DOHH2 (cell line): ENCODE measurements around the gene ERC2.

Experiments
- H3F3A ChIP-seq: fragments of 200-600 bp; sonication (generic), shearing (Covaris generic); 2 replicates; pipeline ENCODE4 v1.6.0; 2016; ENCODE audit warnings: antibody characterized with exemption, mild to moderate bottlenecking; ENCODE audit not compliant: control insufficient read depth, insufficient read depth
- H3K27ac ChIP-seq: fragments of 200-600 bp; sonication (generic); 2 replicates; pipeline ENCODE4 v1.5.1; 2014; ENCODE audit warnings: low read depth, mild to moderate bottlenecking, low read length, moderate library complexity
- H3K27me3 ChIP-seq: fragments of 200-600 bp; sonication (generic); 2 replicates; pipeline ENCODE4 v1.6.1; 2014; ENCODE audit warnings: mild to moderate bottlenecking, low read length, mixed read lengths; ENCODE audit not compliant: control insufficient read depth
- H3K36me3 ChIP-seq: fragments of 200-600 bp; sonication (generic); 2 replicates; pipeline ENCODE4 v1.6.1; 2014; ENCODE audit warnings: mild to moderate bottlenecking, low read length, moderate library complexity, mixed read lengths; ENCODE audit not compliant: control insufficient read depth
- H3K4me1 ChIP-seq: fragments of 200-600 bp; sonication (generic); 2 replicates; pipeline ENCODE4 v1.6.1; 2014; ENCODE audit warnings: mild to moderate bottlenecking, low read length, mixed read lengths; ENCODE audit not compliant: control insufficient read depth
- H3K4me2 ChIP-seq: fragments of 200-600 bp; sonication (generic); 2 replicates; pipeline ENCODE4 v1.6.0; 2014; ENCODE audit warnings: mild to moderate bottlenecking, low read length, moderate library complexity
- H3K4me3 ChIP-seq: fragments of 200-600 bp; sonication (generic); 2 replicates; pipeline ENCODE4 v1.5.1; 2014; ENCODE audit warnings: mild to moderate bottlenecking, low read length, mixed read lengths
- H3K79me2 ChIP-seq: fragments of 200-600 bp; sonication (generic); 2 replicates; pipeline ENCODE4 v1.6.1; 2014; ENCODE audit warnings: mild to moderate bottlenecking, low read length, mixed read lengths; ENCODE audit not compliant: control insufficient read depth
- H3K9me2 ChIP-seq: fragments of 200-600 bp; sonication (generic); replicated peaks from 2 replicates; pipeline ENCODE4 v1.6.1; 2014; ENCODE audit warnings: mild to moderate bottlenecking, low read length, mixed read lengths; ENCODE audit not compliant: control insufficient read depth
- H3K9me3 ChIP-seq: fragments of 200-600 bp; sonication (generic); 2 replicates; pipeline ENCODE4 v1.6.1; 2014; ENCODE audit warnings: antibody characterized with exemption, low read length, mixed read lengths; ENCODE audit not compliant: control insufficient read depth, insufficient read depth
- H4K20me1 ChIP-seq: fragments of 200-600 bp; sonication (generic); 2 replicates; pipeline ENCODE4 v1.6.0; 2014; ENCODE audit warnings: low read depth, mild to moderate bottlenecking, antibody characterized with exemption, low read length, moderate library complexity; ENCODE audit not compliant: control insufficient read depth, insufficient read depth
- CTCF ChIP-seq: fragments of 200-600 bp; sonication (generic); IDR thresholded peaks from one replicate; pipeline ENCODE4 v1.5.1; 2014; ENCODE audit warnings: antibody characterized with exemption, mild to moderate bottlenecking, low read depth, low read length; ENCODE audit not compliant: poor library complexity, severe bottlenecking
- EZH2phosphoT487 ChIP-seq: fragments of 200-600 bp; sonication (generic); IDR thresholded peaks from 2 replicates; pipeline ENCODE4 v1.6.1; 2017; ENCODE audit warnings: borderline replicate concordance, mild to moderate bottlenecking, antibody characterized with exemption, low read length, moderate library complexity, mixed read lengths

Gene ERC2

GRCh38 chr3:55624238-55624637, 844.0 kb downstream of the ERC2 start:
- no peaks in the 10 kb centered on the region for H3F3A ChIP-seq
- peaks cover 4% of the 10 kb centered on the region; the same call in 1 of the 2 replicates for H3K27me3 ChIP-seq
- no peak overlapping the region for H3K4me2 ChIP-seq
- no peak overlapping the region for H3K4me3 ChIP-seq
- no peaks in the 10 kb centered on the region for H3K9me2 ChIP-seq
- H3K79me2 ChIP-seq, result no peaks in the 10 kb centered on the region
- H3K9me3 ChIP-seq, result no peaks in the 10 kb centered on the region
- H3K4me1 ChIP-seq, result no peaks in the 10 kb centered on the region
- no peaks in the 10 kb centered on the region for H4K20me1 ChIP-seq
- TF ChIP-seq EZH2phosphoT487 (no peak), CTCF (no peak)
- no peak overlapping the region for H3K27ac ChIP-seq
- no peaks in the 10 kb centered on the region for H3K36me3 ChIP-seq

GRCh38 chr3:55623786-55624185, 844.5 kb downstream of the ERC2 start:
- H4K20me1 ChIP-seq, result no peaks in the 10 kb centered on the region
- H3K36me3 ChIP-seq, result no peaks in the 10 kb centered on the region
- H3F3A ChIP-seq, result no peaks in the 10 kb centered on the region
- no peak overlapping the region for H3K27ac ChIP-seq
- H3K4me3 ChIP-seq, result no peak overlapping the region
- peaks cover 4% of the 10 kb centered on the region; the same call in 1 of the 2 replicates for H3K27me3 ChIP-seq
- H3K4me2 ChIP-seq, result no peak overlapping the region
- H3K4me1 ChIP-seq, result no peaks in the 10 kb centered on the region
- H3K9me3 ChIP-seq, result no peaks in the 10 kb centered on the region
- H3K79me2 ChIP-seq, result no peaks in the 10 kb centered on the region
- no peaks in the 10 kb centered on the region for H3K9me2 ChIP-seq
- TF ChIP-seq EZH2phosphoT487 (no peak), CTCF (no peak)

GRCh38 chr3:55622733-55623132, 845.5 kb downstream of the ERC2 start:
- Histone ChIP-seq H3K9me2 (no peaks in the 10 kb centered on the region), H3K27ac (no peak overlapping the region), H4K20me1 (no peaks in the 10 kb centered on the region), H3F3A (no peaks in the 10 kb centered on the region), H3K4me3 (no peak overlapping the region), H3K79me2 (no peaks in the 10 kb centered on the region), H3K4me2 (no peak overlapping the region), H3K9me3 (no peaks in the 10 kb centered on the region), H3K4me1 (no peaks in the 10 kb centered on the region), H3K27me3 (peaks cover 4% of the 10 kb centered on the region; the same call in 1 of the 2 replicates), H3K36me3 (no peaks in the 10 kb centered on the region)
- TF ChIP-seq EZH2phosphoT487 (no peak), CTCF (no peak)
